ENCODE data around the gene HS3ST6.

Gene HS3ST6

DNA sequence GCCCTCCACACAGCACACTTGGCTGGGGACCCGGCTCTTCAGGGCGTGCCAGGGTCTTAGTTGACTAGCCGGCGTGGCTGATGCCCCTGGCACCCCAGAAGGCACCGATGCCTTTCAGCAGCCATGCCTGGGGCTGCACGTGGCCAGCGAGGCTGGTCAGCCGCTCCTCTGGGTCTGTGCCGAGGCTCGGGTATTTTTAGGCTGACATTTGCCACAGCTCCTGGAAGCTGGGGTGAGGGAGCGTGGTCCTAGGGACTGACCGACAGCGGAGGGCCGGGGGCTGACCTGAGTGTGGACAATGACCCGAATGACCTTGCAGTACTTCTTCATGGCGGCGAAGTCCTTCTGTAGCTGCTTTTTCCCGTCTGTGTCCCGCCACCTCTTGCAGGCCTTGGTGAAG lies 32.3 kb upstream of the HS3ST6 start:
- TF ChIP-seq, protein P1, sequence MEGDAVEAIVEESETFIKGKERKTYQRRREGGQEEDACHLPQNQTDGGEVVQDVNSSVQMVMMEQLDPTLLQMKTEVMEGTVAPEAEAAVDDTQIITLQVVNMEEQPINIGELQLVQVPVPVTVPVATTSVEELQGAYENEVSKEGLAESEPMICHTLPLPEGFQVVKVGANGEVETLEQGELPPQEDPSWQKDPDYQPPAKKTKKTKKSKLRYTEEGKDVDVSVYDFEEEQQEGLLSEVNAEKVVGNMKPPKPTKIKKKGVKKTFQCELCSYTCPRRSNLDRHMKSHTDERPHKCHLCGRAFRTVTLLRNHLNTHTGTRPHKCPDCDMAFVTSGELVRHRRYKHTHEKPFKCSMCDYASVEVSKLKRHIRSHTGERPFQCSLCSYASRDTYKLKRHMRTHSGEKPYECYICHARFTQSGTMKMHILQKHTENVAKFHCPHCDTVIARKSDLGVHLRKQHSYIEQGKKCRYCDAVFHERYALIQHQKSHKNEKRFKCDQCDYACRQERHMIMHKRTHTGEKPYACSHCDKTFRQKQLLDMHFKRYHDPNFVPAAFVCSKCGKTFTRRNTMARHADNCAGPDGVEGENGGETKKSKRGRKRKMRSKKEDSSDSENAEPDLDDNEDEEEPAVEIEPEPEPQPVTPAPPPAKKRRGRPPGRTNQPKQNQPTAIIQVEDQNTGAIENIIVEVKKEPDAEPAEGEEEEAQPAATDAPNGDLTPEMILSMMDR (IDR thresholded peaks at IDR 0.05; ENCODE audit: low read depth, low read length) = no peak
- DNase-seq (ENCODE audit: extremely low read depth, low read depth) = no peak

DNA sequence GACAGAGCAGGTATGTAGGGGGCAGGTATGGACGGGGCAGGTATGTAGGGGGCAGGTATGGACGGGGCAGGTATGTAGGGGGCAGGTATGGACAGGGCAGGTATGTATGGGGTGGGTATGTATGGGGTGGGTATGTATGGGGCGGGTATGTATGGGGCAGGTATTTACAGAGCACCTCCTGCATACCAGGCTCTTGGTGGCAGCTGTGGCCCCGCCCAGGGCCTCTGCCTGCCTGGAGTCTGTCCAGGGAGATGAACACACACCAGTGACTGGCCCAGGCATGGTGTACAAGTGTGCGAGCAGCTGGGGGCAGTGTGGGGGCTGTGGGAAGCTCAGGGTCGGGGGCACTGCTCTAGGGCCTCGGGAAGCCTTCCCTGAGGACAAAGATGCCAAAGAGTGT lies 31.8 kb upstream of the HS3ST6 start:
- TF ChIP-seq, protein P1 (IDR thresholded peaks at IDR 0.05; ENCODE audit: low read depth, low read length) = no peak
- no peak for DNase-seq (ENCODE audit: extremely low read depth, low read depth)

DNA sequence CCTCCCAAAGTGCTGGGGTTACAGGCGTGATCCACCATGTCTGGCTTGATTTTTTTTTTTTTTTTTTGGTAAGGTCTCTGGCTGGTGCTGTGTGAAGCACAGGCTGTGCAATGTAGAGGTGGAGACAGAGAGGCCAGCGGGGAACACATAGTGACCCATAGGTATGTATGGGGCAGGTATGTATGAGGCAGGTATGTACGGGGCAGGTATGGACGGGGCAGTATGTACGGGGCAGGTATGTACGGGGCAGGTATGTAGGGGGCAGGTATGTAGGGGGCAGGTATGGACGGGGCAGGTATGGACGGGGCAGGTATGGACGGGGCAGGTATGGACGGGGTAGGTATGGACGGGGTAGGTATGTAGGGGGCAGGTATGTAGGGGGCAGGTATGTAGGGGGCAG lies 31.3 kb upstream of the HS3ST6 start:
- DNase-seq (ENCODE audit: extremely low read depth, low read depth) = no peak
- TF ChIP-seq, protein P1 (IDR thresholded peaks at IDR 0.05; ENCODE audit: low read depth, low read length) = no peak

GRCh38 chr16:1947369-1947670 lies 29.1 kb upstream of the HS3ST6 start:
- TF ChIP-seq, protein P1 (IDR thresholded peaks at IDR 0.05; ENCODE audit: low read depth, low read length) = no peak
- DNase-seq (ENCODE audit: extremely low read depth, low read depth) = no peak

DNA sequence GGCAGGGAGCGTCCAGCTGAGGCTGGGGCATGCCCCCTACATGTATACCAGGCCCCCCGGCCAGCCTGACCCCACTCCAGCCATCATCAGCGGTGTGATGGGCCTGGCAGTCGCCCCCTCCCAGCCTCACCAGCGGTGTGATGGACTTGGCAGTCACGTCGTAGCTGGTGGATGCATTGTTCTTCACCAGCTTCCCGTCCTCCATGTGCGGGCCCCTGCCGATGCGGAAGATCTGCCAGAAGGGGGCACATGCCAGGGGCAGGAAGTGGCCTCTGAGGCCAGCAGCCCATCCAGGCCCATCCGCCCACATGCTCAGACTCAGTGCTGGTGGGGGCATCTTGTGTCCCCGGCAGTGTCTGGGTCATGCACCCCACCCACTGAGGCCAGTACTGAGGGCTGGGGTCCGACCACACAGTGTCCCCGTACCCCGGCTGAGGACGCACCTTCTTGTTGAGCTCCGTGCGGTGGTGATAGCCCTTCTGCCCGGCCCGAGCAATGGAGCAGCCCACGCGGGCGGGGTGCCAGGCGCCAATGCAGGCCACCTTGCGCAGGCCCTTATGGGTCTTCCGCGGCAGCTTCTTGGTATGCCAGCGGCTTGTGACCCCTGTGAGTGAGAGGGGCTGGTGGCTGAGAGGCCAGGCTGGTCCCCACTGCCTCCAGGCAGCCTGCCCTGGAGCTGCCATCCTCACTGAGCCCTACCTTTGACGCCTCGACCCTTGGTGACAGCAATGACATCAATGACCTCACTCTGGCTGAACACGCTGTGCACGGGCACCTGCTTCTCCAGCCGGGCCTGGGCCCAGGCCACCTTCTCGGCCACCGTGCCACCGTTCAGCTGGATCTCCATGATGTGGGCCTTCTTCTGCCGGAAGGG lies 28.5 kb upstream of the HS3ST6 start:
- DNase-seq (ENCODE audit: extremely low read depth, low read depth) = no peak
- TF ChIP-seq, protein P1 (IDR thresholded peaks at IDR 0.05; ENCODE audit: low read depth, low read length) = no peak

GRCh38 chr16:1945559-1946391 lies 27.6 kb upstream of the HS3ST6 start:
- TF ChIP-seq, protein P1 (IDR thresholded peaks at IDR 0.05; ENCODE audit: low read depth, low read length) = no peak
- DNase-seq (ENCODE audit: extremely low read depth, low read depth) = no peak

- TF ChIP-seq, protein P1 (IDR thresholded peaks at IDR 0.05; ENCODE audit: low read depth, low read length) = no peak
- DNase-seq (ENCODE audit: extremely low read depth, low read depth) = no peak
These were observed 26.5 kb upstream of the HS3ST6 start for GRCh38 chr16:1944612-1945199.
